Measurements from ENCODE around the gene MPST. TPM values are rescaled to one million over a fixed set of nuclear protein-coding genes. Genes with fewer than 3 reads are reported as not detected.

The MPST gene
- total RNA-seq, 1 experiment from 2014 or later, result 68.6 TPM

DNA sequence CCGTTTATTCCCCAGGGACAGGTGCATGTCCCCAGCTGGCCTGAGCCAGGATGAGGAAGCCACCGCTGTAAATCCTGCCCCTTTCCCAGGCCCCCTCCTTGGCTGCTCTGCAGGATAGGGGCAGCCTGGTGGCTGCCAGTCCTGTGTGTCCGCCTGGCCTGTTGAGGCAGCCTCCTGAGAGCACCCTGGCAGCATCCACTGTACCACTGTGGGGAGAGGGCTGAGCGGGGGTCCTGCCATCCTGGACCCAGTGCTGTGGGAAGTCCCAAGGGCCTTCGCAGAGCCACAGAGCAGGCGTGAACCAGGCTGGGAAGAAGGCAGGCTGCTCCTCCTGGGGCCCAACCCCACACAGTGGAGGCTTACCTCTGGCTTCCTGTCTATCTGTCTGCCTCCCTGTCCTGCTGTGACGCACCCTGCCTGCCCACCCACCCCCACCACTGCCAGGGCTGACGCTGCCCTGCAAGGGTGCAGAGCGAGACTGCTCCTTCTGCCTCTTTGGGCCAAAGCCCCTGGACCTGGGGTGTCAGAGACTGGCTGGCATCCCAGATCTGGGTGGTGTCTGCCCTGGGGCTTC is 40.4 kb downstream of the MPST start:
- Histone ChIP-seq H3K79me2 (ENCODE audit: insufficient read depth, low read length) (no peaks in the 10 kb centered on the region), H3K9me2 (ENCODE audit: insufficient read depth) (no peaks in the 10 kb centered on the region), H2AFZ (ENCODE audit: low read depth, low read length, poor library complexity, severe bottlenecking) (no peak overlapping the region), H3K4me2 (ENCODE audit: low read length) (no peak overlapping the region), H3K4me3 (replicated peaks in 1 of 2; ENCODE audit: low read depth in 1 of 2, low read length in 2 of 2) (no peak overlapping the region), H3K36me3 (ENCODE audit: control insufficient read depth in 1 of 2, insufficient read depth in 2 of 2, low read length in 2 of 2) (peaks cover 0 to 2% of the 10 kb centered on the region in 2 experiments; a peak in 1 of 4 replicates), H3K9me3 (ENCODE audit: control insufficient read depth in 1 of 2, insufficient read depth in 1 of 2, low read depth in 1 of 2, low read length in 2 of 2) (no peaks in the 10 kb centered on the region), H3K27me3 (ENCODE audit: insufficient read depth, low read length) (no peaks in the 10 kb centered on the region), H3K9ac (ENCODE audit: low read length) (no peak overlapping the region), H3K27ac (ENCODE audit: low read depth, low read length) (no peak overlapping the region), H3K4me1 (ENCODE audit: control insufficient read depth in 1 of 2, insufficient read depth in 2 of 2, low read length in 2 of 2) (peaks cover 0 to under 1% of the 10 kb centered on the region in 2 experiments; a peak in 1 of 4 replicates), H4K20me1 (ENCODE audit: insufficient read depth) (no peaks in the 10 kb centered on the region)
- no peak for TF ChIP-seq EZH2phosphoT487 (IDR thresholded peaks at IDR 0.05; ENCODE audit: borderline replicate concordance)
- TF ChIP-seq, protein P1, sequence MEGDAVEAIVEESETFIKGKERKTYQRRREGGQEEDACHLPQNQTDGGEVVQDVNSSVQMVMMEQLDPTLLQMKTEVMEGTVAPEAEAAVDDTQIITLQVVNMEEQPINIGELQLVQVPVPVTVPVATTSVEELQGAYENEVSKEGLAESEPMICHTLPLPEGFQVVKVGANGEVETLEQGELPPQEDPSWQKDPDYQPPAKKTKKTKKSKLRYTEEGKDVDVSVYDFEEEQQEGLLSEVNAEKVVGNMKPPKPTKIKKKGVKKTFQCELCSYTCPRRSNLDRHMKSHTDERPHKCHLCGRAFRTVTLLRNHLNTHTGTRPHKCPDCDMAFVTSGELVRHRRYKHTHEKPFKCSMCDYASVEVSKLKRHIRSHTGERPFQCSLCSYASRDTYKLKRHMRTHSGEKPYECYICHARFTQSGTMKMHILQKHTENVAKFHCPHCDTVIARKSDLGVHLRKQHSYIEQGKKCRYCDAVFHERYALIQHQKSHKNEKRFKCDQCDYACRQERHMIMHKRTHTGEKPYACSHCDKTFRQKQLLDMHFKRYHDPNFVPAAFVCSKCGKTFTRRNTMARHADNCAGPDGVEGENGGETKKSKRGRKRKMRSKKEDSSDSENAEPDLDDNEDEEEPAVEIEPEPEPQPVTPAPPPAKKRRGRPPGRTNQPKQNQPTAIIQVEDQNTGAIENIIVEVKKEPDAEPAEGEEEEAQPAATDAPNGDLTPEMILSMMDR (IDR thresholded peaks at IDR 0.05 in 2 of 3, conservative IDR thresholded peaks at IDR 0.05 in 1 of 3; ENCODE audit: borderline replicate concordance in 1 of 3, insufficient read depth in 1 of 3, low read depth in 2 of 3, low read length in 2 of 3), result no peak
- no peak for TF ChIP-seq ZNF274 (IDR thresholded peaks at IDR 0.05; ENCODE audit: low read depth, low read length)
- TF ChIP-seq ZFX (IDR thresholded peaks at IDR 0.05), result no peak
- no peak for TF ChIP-seq SP1 (IDR thresholded peaks at IDR 0.05; ENCODE audit: low read depth)
- TF ChIP-seq TCF7L2 (IDR thresholded peaks at IDR 0.05; ENCODE audit: borderline replicate concordance, extremely low read depth, insufficient read depth, insufficient read length), result no peak
- TF ChIP-seq YY1 (IDR thresholded peaks at IDR 0.05; ENCODE audit: extremely low read depth, insufficient replicate concordance, low read depth, low read length), result no peak
- TF ChIP-seq SIN3A (IDR thresholded peaks at IDR 0.05; ENCODE audit: low read depth), result no peak
- no peak for DNase-seq (ENCODE audit: low read depth, low spot score)
- intact Hi-C loops (cut with micrococcal nuclease), result no loop called here
- POLR2A ChIA-PET, result no interaction called here
- CTCF ChIA-PET, result no interaction called here
- BruUV-seq (replicated peaks), result no TSS peak
- RAD21 ChIA-PET (ENCODE audit: low non-redundant PET in 1 of 2, low total read pairs in 2 of 2, uncharacterized antibody in 2 of 2, unreplicated experiment in 2 of 2), result no interaction called here
- ATAC-seq, result no peak
